GM04503 (cell line): ENCODE results near the gene UGT2B7.
"Not testable (repeated sequence)": the region's sequence is repeated elsewhere in the genome, so short reads cannot be mapped to it uniquely, and the experiment has no call there.

Source experiments
- DNase-seq: peaks from one replicate; pipeline ENCODE4 v3.0.0-alpha.2; 2012; ENCODE audit warnings: low read depth

The UGT2B7 gene

DNA sequence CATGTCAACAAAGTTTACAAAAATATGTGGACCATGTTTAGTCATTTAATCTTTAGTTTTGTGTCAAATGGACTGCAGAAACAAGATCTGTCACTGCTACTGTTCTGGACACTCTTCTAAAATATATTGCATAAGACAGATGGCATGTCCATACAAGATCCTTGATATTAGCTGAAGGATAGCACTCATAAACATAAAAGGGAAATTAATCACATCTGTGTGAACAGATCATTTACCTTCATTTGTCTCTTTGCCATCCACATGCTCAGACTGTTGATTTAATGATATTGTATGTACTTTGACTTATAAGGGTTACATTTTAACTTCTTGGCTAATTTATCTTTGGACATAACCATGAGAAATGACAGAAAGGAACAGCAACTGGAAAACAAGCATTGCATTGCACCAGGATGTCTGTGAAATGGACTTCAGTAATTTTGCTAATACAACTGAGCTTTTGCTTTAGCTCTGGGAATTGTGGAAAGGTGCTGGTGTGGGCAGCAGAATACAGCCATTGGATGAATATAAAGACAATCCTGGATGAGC, at the start of gene UGT2B7:
Gene UGT2B7 (plus strand): TSS at position 364 of the 546 bp plus-strand sequence. CDS start 47 bp downstream, at position 411.
- DNase-seq, result no peak

GRCh38 chr4:69049860-69050259, 46.4 kb upstream of the UGT2B7 start:
- DNase-seq, result no peak

GRCh38 chr4:69050853-69051575, 45.3 kb upstream of the UGT2B7 start:
- DNase-seq, result not testable (repeated sequence)

- DNase-seq, result no peak
Observed at GRCh38 chr4:69051576-69051943, 44.7 kb upstream of the UGT2B7 start.

DNA sequence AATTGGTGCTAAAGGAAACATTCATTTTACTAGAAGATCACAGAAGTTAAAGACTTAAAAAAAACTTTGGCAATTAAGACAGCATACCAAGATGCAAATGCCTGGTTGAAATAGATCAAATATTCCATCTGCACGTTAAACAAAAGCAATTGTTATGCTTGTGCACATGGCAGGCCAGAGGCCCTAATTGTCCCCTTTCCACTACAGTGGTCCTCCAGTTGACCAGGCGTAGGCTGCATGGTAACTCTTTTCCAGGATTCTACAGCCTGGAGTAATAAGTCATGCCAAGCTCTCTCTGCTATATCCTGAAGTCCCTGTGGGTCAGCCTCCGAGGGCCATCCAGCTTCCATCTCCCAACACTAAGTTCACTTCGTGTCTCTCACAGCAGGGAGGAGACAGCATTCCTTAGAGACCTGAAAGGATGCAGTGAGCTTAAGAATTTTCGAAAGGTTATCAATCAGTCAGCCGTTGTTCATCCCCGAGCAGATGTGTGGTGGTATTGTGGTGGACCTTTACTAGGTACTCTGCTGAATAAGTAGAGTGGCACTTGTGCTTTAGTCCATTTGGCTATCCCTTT, 42.9 kb upstream of the UGT2B7 start:
- DNase-seq, result not testable (repeated sequence)

DNA sequence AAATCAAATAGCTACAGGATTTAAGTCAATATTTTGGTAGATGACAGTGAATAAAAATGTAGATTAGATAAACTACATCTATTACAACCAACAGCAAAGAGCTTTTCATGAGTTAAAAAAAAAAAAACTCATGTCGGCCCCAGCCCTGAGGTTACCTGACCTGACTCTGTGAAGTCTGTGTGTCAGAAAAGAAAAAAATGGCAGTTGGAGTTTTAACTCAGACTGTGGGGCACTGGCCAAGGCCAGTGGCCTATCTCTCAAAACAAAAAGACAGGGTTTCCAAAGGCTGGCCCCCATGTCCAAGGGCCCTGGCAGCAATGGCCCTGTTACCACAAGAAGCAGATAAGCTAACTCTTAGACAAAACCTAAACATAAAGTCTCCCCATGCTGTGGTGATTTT, 42.2 kb upstream of the UGT2B7 start:
- DNase-seq, result not testable (repeated sequence)

DNA sequence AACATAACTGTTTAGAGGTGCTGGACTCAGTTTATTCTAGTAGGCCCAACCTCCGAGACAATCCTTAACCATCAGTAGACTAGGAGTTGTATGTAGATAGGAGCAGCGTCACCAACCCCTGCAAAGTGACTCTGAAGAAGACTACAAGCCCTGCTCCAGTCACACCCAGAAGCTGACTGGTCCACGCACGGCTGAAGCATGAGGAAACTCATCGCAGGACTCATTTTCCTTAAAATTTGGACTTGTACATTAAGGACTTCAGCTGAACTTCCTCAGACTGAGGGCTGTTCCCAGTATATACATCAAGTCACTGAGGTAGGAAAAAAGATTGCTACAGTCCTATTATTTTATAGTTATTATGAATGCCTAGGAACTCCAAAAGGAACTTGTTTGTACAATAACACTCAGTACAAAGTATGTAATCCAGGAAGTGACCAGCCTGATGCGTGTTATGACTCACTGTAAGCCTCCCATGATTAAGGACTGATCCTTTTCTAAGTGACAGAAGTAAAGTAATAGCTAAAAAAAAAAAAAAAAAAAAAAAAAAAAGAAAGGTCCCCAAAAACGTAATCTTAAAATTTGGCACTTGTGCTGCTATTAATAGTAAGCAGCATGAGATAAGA, 41.6 kb upstream of the UGT2B7 start:
- no peak for DNase-seq

- no peak for DNase-seq
Observed at GRCh38 chr4:69056150-69056549, 40.1 kb upstream of the UGT2B7 start.

- DNase-seq, result no peak
Observed at GRCh38 chr4:69056921-69057550, 39.2 kb upstream of the UGT2B7 start.

DNA sequence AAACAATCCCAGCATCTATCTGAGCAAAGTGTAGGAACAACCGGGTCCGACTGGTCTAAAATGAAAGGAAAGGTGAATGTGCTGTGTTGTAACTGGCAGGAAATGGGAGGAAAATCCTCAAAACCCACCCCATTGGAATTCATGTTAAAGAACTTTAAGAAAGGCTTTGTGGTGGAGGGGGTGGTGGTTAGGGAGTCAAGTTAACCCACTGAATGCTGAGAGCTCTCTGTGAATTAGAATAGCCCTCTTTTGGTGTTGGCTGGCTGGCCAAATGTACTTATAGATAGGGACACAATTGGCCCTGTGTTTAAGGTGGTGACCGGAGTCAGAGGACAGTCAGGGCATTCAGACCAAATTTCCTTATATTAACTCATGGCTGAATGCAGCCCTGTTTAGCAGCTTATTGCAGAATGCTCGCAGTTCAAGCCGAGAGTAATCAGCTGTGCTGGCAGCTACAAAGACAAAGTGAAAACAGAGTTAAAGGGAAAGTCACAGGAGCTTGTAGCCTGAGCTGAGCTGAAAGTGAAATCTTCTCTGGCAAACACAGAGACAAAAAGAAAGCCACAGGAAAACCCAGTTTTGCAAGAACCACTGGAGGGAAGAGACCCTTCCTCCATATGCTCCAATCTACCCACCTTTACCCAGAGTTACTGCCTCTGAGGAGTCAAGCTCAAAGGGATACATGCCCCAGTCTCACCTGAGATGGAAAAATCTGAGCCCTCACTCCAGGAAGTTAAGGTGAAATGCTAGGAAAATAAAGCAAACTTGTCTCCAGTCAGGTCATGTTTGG, 38.5 kb upstream of the UGT2B7 start:
- no peak for DNase-seq

GRCh38 chr4:69058410-69059059, 37.7 kb upstream of the UGT2B7 start:
- DNase-seq, result no peak

GRCh38 chr4:69060651-69061308, 35.5 kb upstream of the UGT2B7 start:
- no peak for DNase-seq

GRCh38 chr4:69064391-69064790, 31.9 kb upstream of the UGT2B7 start:
- DNase-seq, result no peak

- no peak for DNase-seq
Observed at GRCh38 chr4:69066945-69067344, 29.3 kb upstream of the UGT2B7 start.

GRCh38 chr4:69069085-69069484, 27.2 kb upstream of the UGT2B7 start:
- DNase-seq, result no peak

- no peak for DNase-seq
Observed at GRCh38 chr4:69070590-69070989, 25.7 kb upstream of the UGT2B7 start.

DNA sequence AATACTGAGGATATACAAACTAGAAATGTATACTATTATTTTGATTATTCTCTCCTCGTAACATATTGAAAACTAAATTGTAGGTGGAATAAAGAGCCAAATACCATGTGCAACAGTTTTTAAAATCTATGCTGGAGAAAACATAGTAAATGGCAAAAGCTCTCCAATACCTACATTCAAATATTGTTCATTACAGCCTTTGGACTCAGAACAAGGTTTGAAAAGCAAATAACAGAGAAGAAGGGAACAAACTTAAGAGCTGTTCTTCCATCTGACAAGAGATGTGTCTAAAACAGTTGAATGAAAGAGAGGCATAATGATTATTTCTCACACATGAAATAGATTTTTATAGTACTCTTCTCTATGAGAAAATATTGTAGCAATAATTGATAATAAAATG, 25.0 kb upstream of the UGT2B7 start:
- DNase-seq, result no peak

- DNase-seq, result no peak
Observed at GRCh38 chr4:69073375-69073774, 22.9 kb upstream of the UGT2B7 start.

GRCh38 chr4:69075061-69075792, 21.0 kb upstream of the UGT2B7 start:
- no peak for DNase-seq

GRCh38 chr4:69078852-69079251, 17.4 kb upstream of the UGT2B7 start:
- no peak for DNase-seq
